Measurements from ENCODE around the gene TMEM63C. TPM values are rescaled to one million over a fixed set of nuclear protein-coding genes. Genes with fewer than 3 reads are reported as not detected.

Gene TMEM63C
- total RNA-seq, 1 donor from 2014 or later = 0.43 TPM

GRCh38 chr14:77217551-77217950 lies 36.0 kb downstream of the TMEM63C start:
- intact Hi-C loops (cut with micrococcal nuclease) = no loop called here

GRCh38 chr14:77219591-77219990 lies 38.0 kb downstream of the TMEM63C start:
- intact Hi-C loops (cut with micrococcal nuclease) = no loop called here

GRCh38 chr14:77220246-77221017 lies 38.8 kb downstream of the TMEM63C start:
- intact Hi-C loops (cut with micrococcal nuclease) = no loop called here

- intact Hi-C loops (cut with micrococcal nuclease) = no loop called here
Observed at GRCh38 chr14:77221241-77221871, 39.8 kb downstream of the TMEM63C start.

- intact Hi-C loops (cut with micrococcal nuclease) = no loop called here
Observed at GRCh38 chr14:77222546-77223225, 41.1 kb downstream of the TMEM63C start.

GRCh38 chr14:77224212-77224611 lies 42.6 kb downstream of the TMEM63C start:
- intact Hi-C loops (cut with micrococcal nuclease) = no loop called here

GRCh38 chr14:77225254-77225653 lies 43.7 kb downstream of the TMEM63C start:
- intact Hi-C loops (cut with micrococcal nuclease) = no loop called here

- intact Hi-C loops (cut with micrococcal nuclease) = no loop called here
Observed at GRCh38 chr14:77225892-77226557, 44.4 kb downstream of the TMEM63C start.

GRCh38 chr14:77228056-77228455 lies 46.5 kb downstream of the TMEM63C start:
- intact Hi-C loops (cut with micrococcal nuclease) = no loop called here

- intact Hi-C loops (cut with micrococcal nuclease) = no loop called here
Observed at GRCh38 chr14:77230914-77231313, 49.3 kb downstream of the TMEM63C start.

GRCh38 chr14:77231721-77232120 lies 50.1 kb downstream of the TMEM63C start:
- intact Hi-C loops (cut with micrococcal nuclease) = no loop called here

GRCh38 chr14:77236814-77237213 lies 55.2 kb downstream of the TMEM63C start:
- intact Hi-C loops (cut with micrococcal nuclease) = no loop called here

GRCh38 chr14:77238356-77238755 lies 56.8 kb downstream of the TMEM63C start:
- intact Hi-C loops (cut with micrococcal nuclease) = no loop called here

GRCh38 chr14:77238996-77239395 lies 57.4 kb downstream of the TMEM63C start:
- intact Hi-C loops (cut with micrococcal nuclease) = no loop called here

GRCh38 chr14:77239412-77239811 lies 57.8 kb downstream of the TMEM63C start:
- intact Hi-C loops (cut with micrococcal nuclease) = no loop called here

GRCh38 chr14:77240336-77240915 lies 58.8 kb downstream of the TMEM63C start:
- intact Hi-C loops (cut with micrococcal nuclease) = no loop called here

- intact Hi-C loops (cut with micrococcal nuclease) = no loop called here
Observed at GRCh38 chr14:77241955-77242354, 60.4 kb downstream of the TMEM63C start.

GRCh38 chr14:77242752-77243151 lies 61.2 kb downstream of the TMEM63C start:
- intact Hi-C loops (cut with micrococcal nuclease) = no loop called here

GRCh38 chr14:77243853-77244252 lies 62.3 kb downstream of the TMEM63C start:
- intact Hi-C loops (cut with micrococcal nuclease) = no loop called here

GRCh38 chr14:77245820-77246219 lies 64.2 kb downstream of the TMEM63C start:
- intact Hi-C loops (cut with micrococcal nuclease) = no loop called here

GRCh38 chr14:77246784-77247183 lies 65.2 kb downstream of the TMEM63C start:
- intact Hi-C loops (cut with micrococcal nuclease) = no loop called here

Data from T-helper 2 cell treated with Interferon-gamma antibody and Interleukin-4, amounts not matched to agents 100 ng/mL and 5 ng/mL, for 36 hours (primary cell).